Measurements from ENCODE around the gene IRX2.

The IRX2 gene

GRCh38 chr5:2715856-2716255 is 35.6 kb downstream of the IRX2 start:
- no peak for DNase-seq (ENCODE audit: low read depth)

- DNase-seq (ENCODE audit: low read depth) = no peak
Observed at GRCh38 chr5:2714805-2715204, 36.7 kb downstream of the IRX2 start.

- DNase-seq (ENCODE audit: low read depth) = no peak
Observed at GRCh38 chr5:2714026-2714425, 37.5 kb downstream of the IRX2 start.

- no peak for DNase-seq (ENCODE audit: low read depth)
Observed at GRCh38 chr5:2711446-2712425, 39.7 kb downstream of the IRX2 start.

GRCh38 chr5:2710910-2711309 is 40.6 kb downstream of the IRX2 start:
- DNase-seq (ENCODE audit: low read depth) = peak; percentile 9

- no peak for DNase-seq (ENCODE audit: low read depth)
Observed at GRCh38 chr5:2709976-2710689, 41.3 kb downstream of the IRX2 start.

GRCh38 chr5:2708751-2709150 is 42.7 kb downstream of the IRX2 start:
- DNase-seq (ENCODE audit: low read depth) = no peak

- no peak for DNase-seq (ENCODE audit: low read depth)
Observed at GRCh38 chr5:2708132-2708531, 43.3 kb downstream of the IRX2 start.

GRCh38 chr5:2705861-2706260 is 45.6 kb downstream of the IRX2 start:
- DNase-seq (ENCODE audit: low read depth) = no peak

GRCh38 chr5:2704806-2705645 is 46.5 kb downstream of the IRX2 start:
- no peak for DNase-seq (ENCODE audit: low read depth)

GRCh38 chr5:2704111-2704510 is 47.4 kb downstream of the IRX2 start:
- no peak for DNase-seq (ENCODE audit: low read depth)

- DNase-seq (ENCODE audit: low read depth) = no peak
Observed at GRCh38 chr5:2703615-2704014, 47.9 kb downstream of the IRX2 start.

GRCh38 chr5:2703041-2703440 is 48.4 kb downstream of the IRX2 start:
- DNase-seq (ENCODE audit: low read depth) = no peak

- no peak for DNase-seq (ENCODE audit: low read depth)
Observed at GRCh38 chr5:2702096-2702879, 49.2 kb downstream of the IRX2 start.

- DNase-seq (ENCODE audit: low read depth) = no peak
Observed at GRCh38 chr5:2701592-2701991, 49.9 kb downstream of the IRX2 start.

- no peak for DNase-seq (ENCODE audit: low read depth)
Observed at GRCh38 chr5:2700876-2701275, 50.6 kb downstream of the IRX2 start.

- DNase-seq (ENCODE audit: low read depth) = no peak
Observed at GRCh38 chr5:2699686-2700085, 51.8 kb downstream of the IRX2 start.

- DNase-seq (ENCODE audit: low read depth) = no peak
Observed at GRCh38 chr5:2699231-2699630, 52.2 kb downstream of the IRX2 start.

- DNase-seq (ENCODE audit: low read depth) = no peak
Observed at GRCh38 chr5:2698581-2698980, 52.9 kb downstream of the IRX2 start.

- no peak for DNase-seq (ENCODE audit: low read depth)
Observed at GRCh38 chr5:2697446-2698200, 53.9 kb downstream of the IRX2 start.

GRCh38 chr5:2697041-2697440 is 54.4 kb downstream of the IRX2 start:
- DNase-seq (ENCODE audit: low read depth) = no peak
